Activated CD4-positive, alpha-beta T cell treated with anti-CD3 and anti-CD28 coated beads, Interleukin-2, Interleukin-6, amounts not matched to agents 100 ng/mL and 50 ng/mL, durations not matched to agents 16 hours and 8 hours (primary cell): Measurements from ENCODE around the gene FAXC.
"Not testable (repeated sequence)": the region's sequence is repeated elsewhere in the genome, so short reads cannot be mapped to it uniquely, and the experiment has no call there.

Experiments
- DNase-seq: peaks from one replicate; pipeline ENCODE4 v3.0.0-alpha.2; 2020

FAXC gene

GRCh38 chr6:99282479-99283062 lies 66.9 kb downstream of the FAXC start:
- DNase-seq = peak; percentile 7

- DNase-seq = no peak
These were observed 72.7 kb downstream of the FAXC start for GRCh38 chr6:99276747-99277146.

GRCh38 chr6:99270826-99271225 lies 78.6 kb downstream of the FAXC start:
- no peak for DNase-seq

GRCh38 chr6:99270030-99270429 lies 79.4 kb downstream of the FAXC start:
- no peak for DNase-seq

GRCh38 chr6:99269207-99269606 lies 80.3 kb downstream of the FAXC start:
- DNase-seq = no peak

DNA sequence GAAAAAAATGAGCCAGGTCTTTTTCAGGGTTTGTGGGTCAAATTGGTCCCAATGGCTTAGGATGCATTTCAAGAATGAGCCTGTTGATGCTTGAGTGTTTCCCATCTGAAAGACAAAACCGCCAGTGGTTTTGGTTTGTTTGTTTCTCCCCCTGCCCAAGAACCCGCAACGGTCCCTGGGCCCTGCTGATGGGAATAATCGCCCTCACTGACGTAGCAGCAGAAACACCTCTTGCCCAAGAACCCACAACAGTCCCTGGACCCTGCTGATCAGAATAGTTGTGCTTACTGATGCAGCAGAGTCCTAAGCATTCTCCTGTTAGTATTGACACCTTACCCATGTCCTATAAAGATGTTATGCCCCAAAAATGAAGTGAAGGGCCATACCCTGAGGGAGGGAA lies 82.5 kb downstream of the FAXC start:
- not testable (repeated sequence) for DNase-seq

DNA sequence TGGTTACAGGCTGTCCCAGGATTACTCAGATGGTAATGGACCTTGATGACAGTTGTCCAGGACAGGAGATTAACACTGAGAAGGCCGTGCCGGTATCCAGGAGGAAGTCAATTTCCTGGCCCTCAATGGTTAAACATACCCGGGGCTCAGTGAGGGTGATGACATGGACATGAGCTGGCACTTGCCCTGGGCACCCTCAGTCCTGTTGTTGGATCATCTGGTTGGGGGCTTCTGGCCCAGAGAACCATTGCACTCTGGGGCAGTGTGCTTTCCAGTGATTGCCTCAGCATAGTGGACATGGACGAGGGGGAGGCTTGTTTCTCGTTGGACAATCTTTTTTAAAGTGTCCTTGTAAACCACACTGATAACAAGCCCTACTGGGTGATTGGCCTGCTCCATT lies 84.0 kb downstream of the FAXC start:
- DNase-seq = not testable (repeated sequence)

DNA sequence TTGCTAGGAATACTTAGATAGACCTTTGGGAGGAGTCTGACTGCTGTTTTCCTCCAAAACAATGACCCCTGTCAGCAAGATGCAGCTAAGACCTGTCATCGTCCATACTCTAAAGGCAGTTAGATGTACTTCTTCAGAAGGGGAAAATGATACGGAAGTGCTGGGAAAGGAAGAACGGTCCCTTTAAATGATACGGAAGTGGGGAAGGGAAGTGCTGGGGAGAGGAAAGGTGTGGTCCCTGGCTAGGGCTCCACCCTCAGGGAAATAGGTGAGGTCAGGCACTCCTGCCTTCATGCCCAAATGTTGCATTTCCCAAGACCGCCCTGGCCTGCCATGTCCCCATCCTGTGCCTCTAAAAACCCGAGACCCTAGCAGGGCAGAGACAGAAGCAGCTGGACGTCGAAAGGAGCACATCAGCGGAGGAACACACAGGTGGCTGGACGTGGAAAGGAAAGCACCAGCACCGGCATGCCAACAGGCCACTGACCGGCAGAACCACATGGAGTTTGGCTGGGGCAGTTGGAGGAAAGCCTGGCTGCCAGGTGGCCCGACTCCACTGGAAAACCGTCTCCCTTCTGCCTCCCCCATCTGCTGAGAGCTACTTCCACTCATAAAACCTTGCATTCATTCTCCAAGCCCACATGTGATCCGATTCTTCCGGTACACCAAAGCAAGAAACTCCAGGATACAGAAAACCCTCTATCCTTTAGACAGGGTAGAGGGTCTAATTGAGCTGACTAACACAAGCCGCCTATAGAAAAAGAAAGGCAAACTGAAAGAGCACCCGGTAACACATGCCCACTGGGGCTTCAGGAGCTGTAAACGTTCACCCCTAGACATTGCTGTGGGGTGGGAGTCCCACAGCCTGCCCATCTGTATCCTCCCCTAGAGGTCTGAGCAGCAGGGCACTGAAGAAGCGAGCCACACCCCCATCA lies 94.6 kb downstream of the FAXC start:
- DNase-seq = no peak

DNA sequence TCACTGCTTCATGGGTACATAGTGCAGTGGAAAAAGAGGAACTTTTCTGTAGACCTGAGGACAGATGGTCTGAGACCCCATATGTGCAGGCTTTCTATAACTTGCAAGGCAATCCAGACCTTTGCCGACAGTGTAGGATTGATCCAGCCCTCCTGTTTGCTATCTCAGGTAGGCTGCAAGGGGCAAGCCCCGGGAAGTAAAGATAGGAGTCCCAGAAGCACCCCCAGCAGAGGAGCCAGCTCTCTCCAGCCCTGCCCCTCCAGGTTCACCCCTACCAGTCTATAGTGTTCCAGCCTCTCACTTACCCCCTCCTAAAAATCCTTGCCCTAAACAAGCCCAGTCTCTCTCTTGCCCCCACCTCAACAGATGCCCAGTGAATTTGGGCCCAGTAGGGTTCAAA lies 96.2 kb downstream of the FAXC start:
- no peak for DNase-seq

- DNase-seq = no peak
These were observed 97.1 kb downstream of the FAXC start for GRCh38 chr6:99252421-99252820.

- DNase-seq = no peak
These were observed 99.0 kb downstream of the FAXC start for GRCh38 chr6:99250476-99250875.

- no peak for DNase-seq
These were observed 102.9 kb downstream of the FAXC start for GRCh38 chr6:99246602-99247001.

DNA sequence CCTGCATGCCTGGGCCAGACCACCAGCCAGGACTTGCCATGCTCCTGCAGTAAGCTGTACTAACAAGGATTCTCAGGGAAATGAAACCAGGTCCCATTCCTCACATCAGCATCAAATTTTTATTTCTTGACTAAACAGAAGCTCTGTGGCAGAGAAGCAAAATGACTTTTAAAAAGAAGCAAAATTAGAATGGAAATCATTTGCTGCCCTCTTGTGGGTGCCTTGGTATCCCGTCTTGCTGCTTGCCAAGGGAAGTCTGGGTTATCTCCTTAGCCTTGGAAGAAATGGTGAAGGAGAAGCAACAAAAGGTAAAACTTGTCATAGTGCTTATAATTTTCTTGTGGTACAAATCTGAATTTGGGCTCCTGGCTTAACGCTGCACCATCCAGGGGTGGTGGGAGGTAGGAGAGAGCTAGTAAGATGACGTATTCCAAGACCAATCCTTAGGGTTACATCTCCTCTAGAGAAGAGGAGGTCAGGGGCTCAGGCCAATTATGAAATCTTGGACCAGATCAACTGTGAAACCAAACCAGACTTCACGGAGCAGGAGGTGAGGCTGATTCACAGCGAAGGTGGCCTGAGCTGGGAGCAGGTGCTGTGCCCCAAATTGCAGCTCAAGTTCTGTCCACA lies 107.5 kb downstream of the FAXC start:
- peak; percentile 27 for DNase-seq

GRCh38 chr6:99236010-99236409 lies 113.5 kb downstream of the FAXC start:
- DNase-seq = no peak

- no peak for DNase-seq
These were observed 116.3 kb downstream of the FAXC start for GRCh38 chr6:99233219-99233618.

DNA sequence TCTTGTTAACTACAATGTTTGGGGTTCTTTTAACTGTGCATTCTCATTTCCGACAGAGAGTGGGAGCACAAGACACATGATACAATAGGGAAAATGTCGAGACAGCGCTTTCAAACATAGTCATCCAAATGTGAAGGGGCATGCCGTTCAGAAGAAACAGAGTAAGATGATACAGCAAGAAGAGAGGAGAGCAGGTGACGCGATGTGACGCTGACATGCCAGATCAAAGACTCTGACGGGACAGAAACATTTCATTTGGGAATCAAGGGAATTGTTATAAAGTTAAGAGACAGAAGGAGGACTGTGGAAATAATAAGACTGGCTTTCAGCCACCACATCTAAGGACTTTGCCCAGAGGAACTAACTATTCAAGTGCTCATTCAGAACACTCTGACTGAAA lies 117.4 kb downstream of the FAXC start:
- DNase-seq = no peak

DNA sequence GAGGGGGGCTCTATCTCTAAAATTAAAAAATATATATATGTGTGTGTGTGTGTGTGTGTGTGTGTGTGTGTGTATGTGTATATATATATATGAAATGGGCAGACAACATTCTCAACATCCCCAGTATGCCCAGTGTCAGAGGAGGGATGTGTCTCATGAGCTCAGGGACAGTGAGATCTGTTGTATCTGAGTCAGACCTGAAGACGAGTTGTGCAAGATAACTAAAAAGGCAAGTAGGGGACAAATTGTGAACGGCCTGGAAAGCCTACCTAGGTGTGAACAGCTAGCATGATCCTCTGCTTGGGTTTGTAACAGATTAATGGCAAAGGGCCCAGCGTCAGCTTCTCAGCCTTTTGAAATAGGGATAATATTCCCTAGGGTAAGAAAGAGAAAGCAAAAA lies 124.3 kb downstream of the FAXC start:
- no peak for DNase-seq
